HepG2 (cell line): ENCODE results near the gene BPIFB4. TPM values are rescaled to one million over a fixed set of nuclear protein-coding genes. Genes with fewer than 3 reads are reported as not detected.

Source experiments
- ERF ChIP-seq: IDR thresholded peaks from 2 replicates; pipeline ENCODE4 v1.6.1; 2018; ENCODE audit warnings: missing biosample characterization, missing genetic modification reagents
- HES4 ChIP-seq: sonication (generic); formaldehyde crosslinking; IDR thresholded peaks from 2 replicates; pipeline ENCODE4 v1.9.0; 2021; ENCODE audit warnings: mild to moderate bottlenecking, missing genetic modification reagents, borderline replicate concordance
- KLF16 ChIP-seq, 2 experiments: sonication (generic) in 1 of 2; formaldehyde crosslinking in 1 of 2; IDR thresholded peaks; 2 replicates each; pipeline versions ENCODE4 v1.6.1 to v1.8.0; 2016 to 2023; ENCODE audit warnings: missing genetic modification reagents in 2 of 2, missing compliant biosample characterization in 1 of 2
- KLF9 ChIP-seq: IDR thresholded peaks from 2 replicates; pipeline ENCODE4 v1.6.1; 2016; ENCODE audit warnings: low read depth
- MYNN ChIP-seq: sonication (generic); formaldehyde crosslinking; IDR thresholded peaks from 2 replicates; pipeline ENCODE4 v1.4.0; 2020; ENCODE audit warnings: mild to moderate bottlenecking, low read depth, missing genetic modification reagents
- NFYC ChIP-seq: IDR thresholded peaks from 2 replicates; pipeline ENCODE4 v1.6.1; 2016; ENCODE audit warnings: missing genetic modification reagents, missing compliant biosample characterization
- RXRB ChIP-seq: IDR thresholded peaks from 2 replicates; pipeline ENCODE4 v1.6.1; 2016; ENCODE audit warnings: borderline replicate concordance, missing genetic modification reagents, missing compliant biosample characterization
- SETDB1 ChIP-seq: sonication (generic); formaldehyde crosslinking; IDR thresholded peaks from 2 replicates; pipeline ENCODE4 v1.5.1; 2020; ENCODE audit warnings: missing genetic modification reagents, mild to moderate bottlenecking, borderline replicate concordance
- SIN3B ChIP-seq: fragments of 150-350 bp; IDR thresholded peaks from 2 replicates; pipeline ENCODE4 v1.6.1; 2014; ENCODE audit warnings: low read length
- TMF1 ChIP-seq: sonication (generic); formaldehyde crosslinking; IDR thresholded peaks from 2 replicates; pipeline ENCODE4 v1.8.1; 2022; ENCODE audit warnings: low read depth, missing genetic modification reagents
- ZBED4 ChIP-seq: sonication (generic); formaldehyde crosslinking; IDR thresholded peaks from 2 replicates; pipeline ENCODE4 v1.4.0; 2020; ENCODE audit warnings: missing genetic modification reagents, borderline replicate concordance
- ZBTB8A ChIP-seq: sonication (generic); formaldehyde crosslinking; IDR thresholded peaks from 2 replicates; pipeline ENCODE4 v1.4.0; 2020; ENCODE audit warnings: mild to moderate bottlenecking, low read depth, missing genetic modification reagents, borderline replicate concordance
- ZNF143 ChIP-seq: sonication (generic); formaldehyde crosslinking; IDR thresholded peaks from 2 replicates; pipeline ENCODE4 v1.4.0; 2020; ENCODE audit warnings: missing genetic modification reagents
- ZNF512 ChIP-seq: sonication (generic); formaldehyde crosslinking; IDR thresholded peaks from 2 replicates; pipeline ENCODE4 v1.4.0; 2020; ENCODE audit warnings: mild to moderate bottlenecking, missing genetic modification reagents
- ZNF558 ChIP-seq: sonication (generic); formaldehyde crosslinking; IDR thresholded peaks from 2 replicates; pipeline ENCODE4 v1.9.0; 2022; ENCODE audit warnings: mild to moderate bottlenecking, missing genetic modification reagents, borderline replicate concordance
- ZNF737 ChIP-seq: sonication (generic); formaldehyde crosslinking; IDR thresholded peaks from 2 replicates; pipeline ENCODE4 v1.5.0; 2020; ENCODE audit warnings: missing genetic modification reagents, mild to moderate bottlenecking, borderline replicate concordance
- ZSCAN20 ChIP-seq: sonication (generic); formaldehyde crosslinking; IDR thresholded peaks from 2 replicates; pipeline ENCODE4 v1.4.0; 2020; ENCODE audit warnings: missing genetic modification reagents, mild to moderate bottlenecking, borderline replicate concordance
- polyA plus RNA-seq, 8 experiments: library from polyadenylated mRNA; depleted of rRNA in 3 of 8; stranded (reverse) in 7 of 8; unstranded in 1 of 8; fragments of >200 nt; fragmentation: Illumina TruSeq in 4 of 8; extraction: Trizol in 4 of 8; gene quantifications; 2 replicates each; pipeline versions ENCODE4 v1.2.1 to v1.2.3, GENCODE V29; 2011 to 2016; ENCODE audit warnings: low read depth in 4 of 8, missing spikeins in 1 of 8, mixed read lengths in 1 of 8; ENCODE audit not compliant: insufficient read depth in 1 of 8
- total RNA-seq, 5 experiments: library from RNA; depleted of rRNA; stranded (reverse); fragments of >200 nt; fragmentation: Illumina TruSeq; extraction: Trizol; gene quantifications; 2 replicates each; pipeline ENCODE4 v1.2.3, GENCODE V29; 2016; ENCODE audit warnings: low read depth in 1 of 5
- TF ChIP-seq, protein P1 (sequence below): sonication (generic); formaldehyde crosslinking; IDR thresholded peaks from 2 replicates; pipeline ENCODE4 v1.8.1; 2022; ENCODE audit warnings: low read depth, mild to moderate bottlenecking, missing genetic modification reagents
- TF ChIP-seq, protein P2 (sequence below): sonication (generic); formaldehyde crosslinking; IDR thresholded peaks from 2 replicates; pipeline ENCODE4 v1.5.0; 2020; ENCODE audit warnings: missing genetic modification reagents

The BPIFB4 gene
- total and polyA plus RNA-seq, 2 of the 13 experiments (the other 11 are each of a cell fraction or from before 2014, with no cell fraction given): 0.09 TPM; not detected in 1

GRCh38 chr20:33127422-33128097 lies 48.1 kb downstream of the BPIFB4 start (continued):
- TF ChIP-seq HES4 (CRISPR knock-in tag) (no peak), ZBTB8A (CRISPR knock-in tag) (no peak), SIN3B (no peak), RXRB (no peak), ZNF512 (CRISPR knock-in tag) (no peak), NFYC (CRISPR knock-in tag) (no peak), MYNN (CRISPR knock-in tag) (no peak), TMF1 (CRISPR knock-in tag) (no peak), ZSCAN20 (CRISPR knock-in tag) (no peak), ZNF558 (CRISPR knock-in tag) (no peak), SETDB1 (CRISPR knock-in tag) (no peak), ZNF143 (no peak), ERF (CRISPR knock-in tag) (no peak), KLF16 (CRISPR knock-in tag; IDR thresholded peaks at IDR 0.05) (0 out of 4 replicates have a peak, but pooled peaks of 1 of the 2 experiments have one; percentile 31), ZNF737 (CRISPR knock-in tag) (no peak), ZBED4 (no peak), KLF9 (CRISPR knock-in tag) (no peak)
- TF ChIP-seq, protein P1, sequence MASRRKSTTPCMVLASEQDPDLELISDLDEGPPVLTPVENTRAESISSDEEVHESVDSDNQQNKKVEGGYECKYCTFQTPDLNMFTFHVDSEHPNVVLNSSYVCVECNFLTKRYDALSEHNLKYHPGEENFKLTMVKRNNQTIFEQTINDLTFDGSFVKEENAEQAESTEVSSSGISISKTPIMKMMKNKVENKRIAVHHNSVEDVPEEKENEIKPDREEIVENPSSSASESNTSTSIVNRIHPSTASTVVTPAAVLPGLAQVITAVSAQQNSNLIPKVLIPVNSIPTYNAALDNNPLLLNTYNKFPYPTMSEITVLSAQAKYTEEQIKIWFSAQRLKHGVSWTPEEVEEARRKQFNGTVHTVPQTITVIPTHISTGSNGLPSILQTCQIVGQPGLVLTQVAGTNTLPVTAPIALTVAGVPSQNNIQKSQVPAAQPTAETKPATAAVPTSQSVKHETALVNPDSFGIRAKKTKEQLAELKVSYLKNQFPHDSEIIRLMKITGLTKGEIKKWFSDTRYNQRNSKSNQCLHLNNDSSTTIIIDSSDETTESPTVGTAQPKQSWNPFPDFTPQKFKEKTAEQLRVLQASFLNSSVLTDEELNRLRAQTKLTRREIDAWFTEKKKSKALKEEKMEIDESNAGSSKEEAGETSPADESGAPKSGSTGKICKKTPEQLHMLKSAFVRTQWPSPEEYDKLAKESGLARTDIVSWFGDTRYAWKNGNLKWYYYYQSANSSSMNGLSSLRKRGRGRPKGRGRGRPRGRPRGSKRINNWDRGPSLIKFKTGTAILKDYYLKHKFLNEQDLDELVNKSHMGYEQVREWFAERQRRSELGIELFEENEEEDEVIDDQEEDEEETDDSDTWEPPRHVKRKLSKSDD (CRISPR knock-in tag): no peak
- TF ChIP-seq, protein P2, sequence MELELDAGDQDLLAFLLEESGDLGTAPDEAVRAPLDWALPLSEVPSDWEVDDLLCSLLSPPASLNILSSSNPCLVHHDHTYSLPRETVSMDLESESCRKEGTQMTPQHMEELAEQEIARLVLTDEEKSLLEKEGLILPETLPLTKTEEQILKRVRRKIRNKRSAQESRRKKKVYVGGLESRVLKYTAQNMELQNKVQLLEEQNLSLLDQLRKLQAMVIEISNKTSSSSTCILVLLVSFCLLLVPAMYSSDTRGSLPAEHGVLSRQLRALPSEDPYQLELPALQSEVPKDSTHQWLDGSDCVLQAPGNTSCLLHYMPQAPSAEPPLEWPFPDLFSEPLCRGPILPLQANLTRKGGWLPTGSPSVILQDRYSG: no peak
